GM12874 (cell line): ENCODE measurements around the gene SBK1.

Source experiments
- TF ChIP-seq, protein P1 (sequence below): IDR thresholded peaks from 2 replicates; pipeline ENCODE4 v1.5.1; 2011; ENCODE audit warnings: low read depth, mild to moderate bottlenecking, control low read depth, low read length, moderate library complexity; ENCODE audit not compliant: insufficient read depth

Gene SBK1

GRCh38 chr16:28300327-28300726, 8.0 kb downstream of the SBK1 start:
- TF ChIP-seq, protein P1, sequence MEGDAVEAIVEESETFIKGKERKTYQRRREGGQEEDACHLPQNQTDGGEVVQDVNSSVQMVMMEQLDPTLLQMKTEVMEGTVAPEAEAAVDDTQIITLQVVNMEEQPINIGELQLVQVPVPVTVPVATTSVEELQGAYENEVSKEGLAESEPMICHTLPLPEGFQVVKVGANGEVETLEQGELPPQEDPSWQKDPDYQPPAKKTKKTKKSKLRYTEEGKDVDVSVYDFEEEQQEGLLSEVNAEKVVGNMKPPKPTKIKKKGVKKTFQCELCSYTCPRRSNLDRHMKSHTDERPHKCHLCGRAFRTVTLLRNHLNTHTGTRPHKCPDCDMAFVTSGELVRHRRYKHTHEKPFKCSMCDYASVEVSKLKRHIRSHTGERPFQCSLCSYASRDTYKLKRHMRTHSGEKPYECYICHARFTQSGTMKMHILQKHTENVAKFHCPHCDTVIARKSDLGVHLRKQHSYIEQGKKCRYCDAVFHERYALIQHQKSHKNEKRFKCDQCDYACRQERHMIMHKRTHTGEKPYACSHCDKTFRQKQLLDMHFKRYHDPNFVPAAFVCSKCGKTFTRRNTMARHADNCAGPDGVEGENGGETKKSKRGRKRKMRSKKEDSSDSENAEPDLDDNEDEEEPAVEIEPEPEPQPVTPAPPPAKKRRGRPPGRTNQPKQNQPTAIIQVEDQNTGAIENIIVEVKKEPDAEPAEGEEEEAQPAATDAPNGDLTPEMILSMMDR = no peak

GRCh38 chr16:28301154-28301553, 8.8 kb downstream of the SBK1 start:
- TF ChIP-seq, protein P1 = no peak

- TF ChIP-seq, protein P1 = no peak
Measured at GRCh38 chr16:28301620-28302019, 9.3 kb downstream of the SBK1 start.

- TF ChIP-seq, protein P1 = no peak
Measured at GRCh38 chr16:28303132-28303531, 10.8 kb downstream of the SBK1 start.

- TF ChIP-seq, protein P1 = no peak
Measured at GRCh38 chr16:28304214-28304613, 11.9 kb downstream of the SBK1 start.

DNA sequence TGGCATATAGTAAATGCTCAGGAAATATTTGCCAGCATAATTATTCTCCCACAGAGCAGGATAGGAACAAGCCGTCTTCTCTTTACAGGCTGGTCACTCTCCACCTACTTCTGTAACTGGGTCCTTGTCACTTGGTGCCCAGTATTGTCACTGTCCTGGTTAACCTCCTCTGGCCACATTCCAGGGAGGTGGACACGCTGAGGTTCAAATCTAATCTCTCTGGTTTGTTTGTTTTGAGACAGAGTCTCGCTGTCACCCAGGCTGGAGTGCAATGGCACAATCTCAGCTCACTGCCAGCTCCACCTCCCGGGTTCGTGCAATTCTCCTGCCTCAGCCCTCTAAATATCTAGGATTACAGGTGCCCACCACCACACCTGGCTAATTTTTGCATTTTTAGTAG, 15.6 kb downstream of the SBK1 start:
- TF ChIP-seq, protein P1 = no peak

DNA sequence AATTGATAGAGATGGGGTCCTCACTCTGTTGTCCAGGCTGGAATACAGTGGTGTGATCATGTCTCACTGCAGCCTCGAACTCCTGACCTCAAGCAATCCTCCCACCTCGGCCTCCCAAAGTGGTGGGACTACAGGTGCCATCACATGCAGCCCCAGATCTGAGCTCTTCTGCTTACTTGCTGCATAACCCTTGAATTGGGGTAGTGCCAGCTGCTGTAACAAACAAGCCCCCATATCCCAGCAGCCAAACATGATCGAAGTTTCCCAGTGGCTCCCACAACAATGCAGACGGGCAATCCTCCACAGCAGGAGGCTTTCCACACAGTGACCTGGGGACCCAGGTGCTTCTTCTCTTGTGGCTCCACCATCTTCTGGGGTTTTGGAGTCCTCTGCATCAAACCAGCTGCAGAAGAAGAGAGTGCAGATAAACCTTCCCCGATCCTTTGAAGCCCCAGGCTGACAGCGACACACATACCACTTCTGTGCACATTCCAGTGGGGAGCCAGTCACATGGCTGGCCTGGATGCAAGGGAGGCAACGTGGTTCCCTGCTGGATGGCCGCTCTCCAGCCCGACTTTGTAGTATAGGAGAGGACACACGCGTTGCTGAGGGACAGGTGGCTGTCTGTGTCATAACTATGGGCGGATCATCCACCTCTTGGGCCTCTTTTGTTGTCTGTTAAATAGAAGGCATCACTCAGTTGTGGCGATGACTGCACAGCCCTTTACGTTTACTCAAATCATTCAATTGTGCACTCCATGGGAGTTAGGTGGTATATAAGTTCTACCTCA, 16.7 kb downstream of the SBK1 start:
- TF ChIP-seq, protein P1 = no peak
